ENCODE measurements around the gene GPATCH4. TPM values are rescaled to one million over a fixed set of nuclear protein-coding genes. Genes with fewer than 3 reads are reported as not detected.
"Not testable (repeated sequence)": the region's sequence is repeated elsewhere in the genome, so short reads cannot be mapped to it uniquely, and the experiment has no call there.

Gene GPATCH4
- total and polyA plus RNA-seq, 8 donors = 16.1 to 35.1 (median 28.8) TPM

- Histone ChIP-seq H3K27me3 (no peaks in the 10 kb centered on the region), H3K27ac (no peak overlapping the region), H3K4me3 (no peak overlapping the region), H3K4me1 (peaks cover 0 to 11% of the 10 kb centered on the region in 2 donors), H3K9me3 (no peaks in the 10 kb centered on the region), H3K36me3 (peaks cover 0 to 8% of the 10 kb centered on the region in 2 donors)
- intact Hi-C loops (cut with DNase I) = no loop called here
- no peak for ATAC-seq
- no peak for TF ChIP-seq CTCF (IDR thresholded peaks at IDR 0.05)
- DNase-seq = no peak
These were observed 46.3 kb downstream of the GPATCH4 start for GRCh38 chr1:156554971-156555370.

GRCh38 chr1:156553860-156554485 is 47.3 kb downstream of the GPATCH4 start:
- TF ChIP-seq CTCF (IDR thresholded peaks at IDR 0.05) = no peak
- ATAC-seq = no peak
- Histone ChIP-seq H3K27ac (no peak overlapping the region), H3K27me3 (no peaks in the 10 kb centered on the region), H3K9me3 (no peaks in the 10 kb centered on the region), H3K36me3 (peaks cover 0 to 5% of the 10 kb centered on the region in 2 donors), H3K4me3 (no peak overlapping the region), H3K4me1 (peaks cover 0 to 11% of the 10 kb centered on the region in 2 donors)
- no peak for DNase-seq
- intact Hi-C loops (cut with DNase I) = no loop called here

GRCh38 chr1:156552937-156553336 is 48.3 kb downstream of the GPATCH4 start:
- intact Hi-C loops (cut with DNase I); H3K4me3 ChIP-seq; H3K27me3 ChIP-seq; H3K27ac ChIP-seq; H3K9me3 ChIP-seq; H3K36me3 ChIP-seq: not testable (repeated sequence)
- H3K4me1 ChIP-seq = peaks cover 0 to 11% of the 10 kb centered on the region in 2 donors
- DNase-seq = peak in 2 of 4 donors; percentile 66 to 72
- peak; percentile 72 for ATAC-seq

GRCh38 chr1:156552518-156552917 is 48.8 kb downstream of the GPATCH4 start:
- TF ChIP-seq CTCF (IDR thresholded peaks at IDR 0.05) = no peak
- Histone ChIP-seq H3K4me3 (no peak overlapping the region), H3K27ac (no peak overlapping the region), H3K27me3 (no peaks in the 10 kb centered on the region), H3K9me3 (no peaks in the 10 kb centered on the region), H3K4me1 (peaks cover 0 to 11% of the 10 kb centered on the region in 2 donors), H3K36me3 (peaks cover 0 to 11% of the 10 kb centered on the region in 2 donors)
- intact Hi-C loops (cut with DNase I) = no loop called here
- ATAC-seq = no peak
- no peak for DNase-seq

- H3K27me3 ChIP-seq = no peaks in the 10 kb centered on the region
- DNase-seq = no peak
These were observed 49.4 kb downstream of the GPATCH4 start for GRCh38 chr1:156551869-156552268.

More at GRCh38 chr1:156551869-156552268, 49.4 kb downstream of the GPATCH4 start:
- peaks cover 0 to 11% of the 10 kb centered on the region in 2 donors for H3K4me1 ChIP-seq
- H3K27ac ChIP-seq = no peak overlapping the region
- no peak for TF ChIP-seq CTCF (IDR thresholded peaks at IDR 0.05)
- no peaks in the 10 kb centered on the region for H3K9me3 ChIP-seq
- no peak overlapping the region for H3K4me3 ChIP-seq
- ATAC-seq = no peak
- intact Hi-C loops (cut with DNase I) = no loop called here
- peaks cover 0 to 11% of the 10 kb centered on the region in 2 donors for H3K36me3 ChIP-seq
